ENCODE results near the gene IRS2. TPM values are rescaled to one million over a fixed set of nuclear protein-coding genes. Genes with fewer than 3 reads are reported as not detected.

The IRS2 gene
- total RNA-seq, 4 donors from 2014 or later: 5.0 to 24.6 (median 7.5) TPM

DNA sequence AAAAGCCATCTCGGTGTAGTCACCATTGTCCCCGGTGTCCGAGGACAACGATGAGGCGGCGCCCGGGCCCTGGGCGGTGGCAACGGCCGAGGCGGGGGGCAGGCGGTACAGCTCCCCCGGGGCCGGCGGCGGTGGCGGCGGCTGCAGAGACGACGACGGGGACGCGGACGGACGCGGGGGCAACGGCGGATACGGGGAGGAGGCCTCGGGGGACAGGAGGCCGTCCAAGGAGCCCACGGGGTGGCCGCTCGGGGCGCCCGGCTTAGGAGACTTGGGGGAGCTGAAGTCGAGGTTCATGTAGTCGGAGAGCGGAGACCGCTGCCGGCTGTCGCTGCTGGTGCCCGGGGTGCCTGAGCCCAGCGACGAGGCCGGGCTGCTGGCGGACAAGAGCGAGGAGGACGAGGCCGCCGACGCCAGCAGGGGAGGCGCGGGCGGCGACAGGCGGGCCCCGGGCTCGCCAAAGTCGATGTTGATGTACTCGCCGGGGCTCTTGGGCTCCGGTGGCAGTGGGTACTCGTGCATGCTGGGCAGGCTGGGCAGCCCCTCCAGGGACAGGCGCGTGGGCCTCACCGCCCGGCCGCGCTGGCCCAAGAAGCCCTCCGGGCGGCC is 3.5 kb downstream of the IRS2 start:
- no peak overlapping the region for H3K27ac ChIP-seq
- H3K27me3 ChIP-seq: peaks cover 0 to 15% (median 0%) of the 10 kb centered on the region in 4 donors
- DNase-seq: no peak
- peaks cover 10 to 85% (median 31%) of the 10 kb centered on the region in 3 donors for H3K4me1 ChIP-seq
- no peak for TF ChIP-seq POLR2A (IDR thresholded peaks at IDR 0.05)
- no peak for TF ChIP-seq CTCF (IDR thresholded peaks at IDR 0.05)
- WGBS, 2 donors: 96 to 97% methylated on average over 10 to 50 of the region's 72 CpGs
- H3K36me3 ChIP-seq: peaks cover 10 to 31% (median 16%) of the 10 kb centered on the region in 3 donors
- peak overlapping the region in 2 of 4 donors; percentile 68 to 84 for H3K4me3 ChIP-seq
- intact Hi-C loops (cut with DNase I): loop anchor here (5.0 kb wide), 2 partner anchors 324 to 636 kb away; no protein-coding TSS in a partner anchor
- no peaks in the 10 kb centered on the region for H3K9me3 ChIP-seq

DNA sequence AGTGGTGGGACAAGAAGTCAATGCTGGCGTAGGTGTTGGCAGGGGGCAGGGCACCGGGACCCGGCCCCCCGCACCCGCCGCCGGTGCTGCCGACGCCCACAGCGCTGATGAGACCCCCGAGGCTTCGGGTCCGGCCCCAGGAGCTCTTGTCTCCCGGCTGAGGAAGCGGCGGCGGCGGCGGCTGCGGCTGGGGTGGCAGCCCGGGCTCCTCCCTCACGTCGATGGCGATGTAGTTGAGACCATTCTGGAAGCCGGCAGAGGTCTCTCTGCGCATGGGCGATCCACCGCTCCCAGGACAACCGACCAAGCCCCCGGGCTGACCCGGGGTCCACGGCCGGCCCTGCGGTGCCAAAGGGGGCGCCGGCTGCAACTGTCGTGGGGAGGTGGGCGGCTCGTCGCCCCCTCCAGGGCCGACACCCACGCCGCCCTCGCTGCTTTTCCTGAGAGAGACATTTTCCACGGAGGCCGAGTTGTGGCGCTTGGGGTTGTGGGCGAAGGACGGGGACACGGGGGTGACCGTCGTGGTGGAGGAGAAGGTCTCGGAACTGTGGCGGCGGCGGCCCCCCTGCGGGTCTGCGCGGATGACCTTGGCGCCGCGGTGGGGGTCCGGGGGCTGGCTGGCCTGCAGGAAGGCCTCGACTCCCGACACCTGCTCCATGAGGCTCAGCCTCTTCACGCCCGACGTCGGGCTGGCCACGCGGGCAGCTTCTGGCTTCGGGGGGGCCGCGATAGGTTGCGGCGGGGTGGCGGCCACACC is 4.1 kb downstream of the IRS2 start:
- TF ChIP-seq POLR2A (IDR thresholded peaks at IDR 0.05) (no peak), CTCF (IDR thresholded peaks at IDR 0.05) (no peak)
- intact Hi-C loops (cut with DNase I): loop anchor here (5.0 kb wide), 2 partner anchors 325 to 635 kb away; no protein-coding TSS in a partner anchor
- Histone ChIP-seq H3K36me3 (peaks cover 10 to 31% (median 16%) of the 10 kb centered on the region in 3 donors), H3K9me3 (no peaks in the 10 kb centered on the region), H3K4me1 (peaks cover 13 to 85% (median 26%) of the 10 kb centered on the region in 3 donors), H3K4me3 (peak overlapping the region; percentile 28 to 84 (median 57)), H3K27me3 (peaks cover 0 to 9% (median 0%) of the 10 kb centered on the region in 4 donors), H3K27ac (peak overlapping the region in 3 of 4 donors; percentile 54 to 63 (median 59))
- no peak for DNase-seq
- WGBS, 2 donors: 90 to 92% methylated on average over 5 to 10 of the region's 77 CpGs

DNA sequence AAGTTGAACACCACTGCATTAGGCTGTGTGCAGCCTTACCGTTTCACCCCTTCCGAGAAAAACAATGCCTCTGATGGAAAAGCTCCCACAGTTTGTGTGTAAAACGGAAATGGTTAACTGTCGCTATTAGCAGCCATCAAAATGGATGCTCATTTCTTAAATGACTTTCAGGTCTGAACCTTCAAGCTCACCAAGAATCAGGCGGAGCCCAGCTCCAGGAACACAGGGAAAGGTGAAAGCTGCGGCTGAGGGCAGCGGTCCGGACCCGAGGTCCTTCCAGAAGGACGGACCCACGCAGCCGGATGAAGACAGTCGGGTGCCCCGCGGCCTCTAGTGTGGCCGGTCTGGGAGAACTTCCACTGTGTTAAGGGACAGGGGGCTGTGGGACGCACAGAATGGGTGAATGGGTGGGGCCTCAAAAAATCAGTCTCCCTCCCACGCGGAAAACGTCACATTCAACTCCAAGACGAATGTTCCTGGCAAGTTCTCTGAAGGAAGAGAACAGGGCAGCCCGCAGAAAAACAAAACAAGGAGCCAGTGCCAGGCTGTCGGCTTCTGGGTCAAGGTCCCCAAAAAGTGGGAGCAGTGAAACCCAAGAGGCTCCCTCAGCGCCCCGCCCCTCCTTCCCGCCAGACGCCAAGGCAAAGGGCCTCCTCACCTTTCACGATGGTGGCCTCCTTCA is 4.9 kb downstream of the IRS2 start:
- peaks cover 10 to 31% (median 16%) of the 10 kb centered on the region in 3 donors for H3K36me3 ChIP-seq
- H3K27me3 ChIP-seq: peaks cover 0 to 7% (median 0%) of the 10 kb centered on the region in 4 donors
- H3K4me3 ChIP-seq: peak overlapping the region; percentile 28 to 84 (median 57)
- WGBS, 2 donors: 41 to 55% methylated on average over 12 to 25 of the region's 28 CpGs
- H3K4me1 ChIP-seq: peaks cover 13 to 87% (median 26%) of the 10 kb centered on the region in 3 donors
- TF ChIP-seq POLR2A (IDR thresholded peaks at IDR 0.05): no peak
- TF ChIP-seq CTCF (IDR thresholded peaks at IDR 0.05): no peak
- intact Hi-C loops (cut with DNase I): loop anchor here (5.0 kb wide), 2 partner anchors 326 to 634 kb away; no protein-coding TSS in a partner anchor
- no peak for DNase-seq
- H3K9me3 ChIP-seq: no peaks in the 10 kb centered on the region
- peak overlapping the region; percentile 35 to 63 (median 56) for H3K27ac ChIP-seq

GRCh38 chr13:109780845-109781383 is 5.5 kb downstream of the IRS2 start:
- DNase-seq: no peak
- Histone ChIP-seq H3K4me1 (peaks cover 13 to 87% (median 26%) of the 10 kb centered on the region in 3 donors), H3K36me3 (peaks cover 10 to 31% (median 16%) of the 10 kb centered on the region in 3 donors), H3K27ac (peak overlapping the region; percentile 35 to 63 (median 56)), H3K27me3 (peaks cover 0 to 7% (median 0%) of the 10 kb centered on the region in 4 donors), H3K9me3 (no peaks in the 10 kb centered on the region), H3K4me3 (peak overlapping the region; percentile 28 to 84 (median 57))
- TF ChIP-seq CTCF (IDR thresholded peaks at IDR 0.05) (no peak), POLR2A (IDR thresholded peaks at IDR 0.05) (no peak)
- WGBS, 2 donors: 35 to 37% methylated on average over 4 to 11 of the region's 11 CpGs
- intact Hi-C loops (cut with DNase I): loop anchor here (5.0 kb wide), 2 partner anchors 326 to 634 kb away; no protein-coding TSS in a partner anchor
